GM04504 (cell line): ENCODE data around the gene TSPAN16.

Source experiments
- DNase-seq: peaks from one replicate; pipeline ENCODE4 v3.0.0-alpha.2; 2012; ENCODE audit warnings: low read depth

Gene TSPAN16, protein sequence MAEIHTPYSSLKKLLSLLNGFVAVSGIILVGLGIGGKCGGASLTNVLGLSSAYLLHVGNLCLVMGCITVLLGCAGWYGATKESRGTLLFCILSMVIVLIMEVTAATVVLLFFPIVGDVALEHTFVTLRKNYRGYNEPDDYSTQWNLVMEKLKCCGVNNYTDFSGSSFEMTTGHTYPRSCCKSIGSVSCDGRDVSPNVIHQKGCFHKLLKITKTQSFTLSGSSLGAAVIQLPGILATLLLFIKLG

DNA sequence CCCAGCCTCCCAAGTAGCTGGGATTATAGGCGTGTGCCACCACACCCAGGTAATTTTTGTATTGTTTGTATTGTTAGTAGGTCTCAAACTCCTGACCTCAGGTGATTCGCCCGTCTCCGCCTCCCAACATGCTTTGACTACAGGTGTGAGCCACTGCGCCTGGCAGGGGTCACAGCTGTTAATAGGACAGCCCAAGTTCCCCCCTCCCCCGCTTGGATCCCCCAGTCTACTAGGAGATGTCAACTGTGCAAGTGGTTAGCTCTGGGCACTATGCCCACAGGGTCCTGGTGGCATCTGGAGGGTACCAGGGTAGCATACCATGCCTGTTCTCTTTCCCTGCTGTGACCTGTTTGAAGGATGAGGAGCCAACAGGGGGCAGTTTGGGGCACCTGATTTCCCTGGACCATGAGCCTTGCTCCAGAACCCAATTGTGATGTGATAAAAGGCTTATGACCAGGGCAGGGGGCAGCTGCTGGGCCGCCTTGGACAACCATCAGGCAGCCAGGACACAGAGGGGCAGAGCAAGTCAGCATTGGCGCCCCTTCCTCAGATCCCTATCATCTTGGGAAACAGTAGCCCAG is at the start of gene TSPAN16:
TSPAN16 (plus strand) TSS at position 496 of the 581 bp plus-strand sequence. CDS start 138 bp downstream, outside the sequence.
- DNase-seq: no peak

DNA sequence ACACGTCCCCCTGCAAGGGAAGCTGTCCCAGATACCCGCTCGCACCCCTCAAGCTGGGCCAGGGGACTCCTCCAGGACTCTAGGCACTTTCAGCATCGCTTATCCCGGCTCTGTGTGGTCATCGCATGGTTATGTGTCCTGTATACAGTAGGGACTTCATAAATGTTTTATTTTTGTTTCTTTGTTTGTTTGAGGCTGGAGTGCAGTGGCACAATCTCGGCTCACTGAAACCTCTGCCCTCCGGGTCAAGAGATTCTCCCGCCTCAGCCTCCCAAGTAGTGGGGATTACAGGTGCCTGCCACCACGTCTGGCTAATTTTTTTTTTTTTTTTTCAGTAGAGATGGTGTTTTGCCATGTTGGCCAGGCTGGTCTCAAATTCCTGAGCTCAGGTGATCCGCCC is 49.0 kb upstream of the TSPAN16 start:
- DNase-seq: no peak

DNA sequence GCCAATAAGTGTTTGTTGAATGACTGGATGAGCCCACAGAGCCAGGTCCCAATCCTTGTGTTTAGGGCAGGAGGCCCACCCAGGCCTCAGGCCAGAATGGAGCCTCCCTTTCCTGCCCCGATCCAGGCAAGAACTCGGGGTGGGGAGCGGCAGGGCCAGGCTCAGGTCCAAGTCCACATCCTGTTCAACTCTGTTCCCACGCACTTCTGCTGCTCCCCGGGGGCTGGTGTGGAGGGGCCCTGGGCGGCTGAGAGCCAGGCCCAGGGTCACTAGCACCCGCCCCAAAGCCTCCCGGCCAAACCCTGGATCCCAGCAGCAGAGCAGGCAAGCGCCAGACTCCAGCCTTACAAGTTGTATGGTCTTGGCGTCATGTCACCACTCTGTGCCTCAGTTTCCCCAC is 48.6 kb upstream of the TSPAN16 start:
- no peak for DNase-seq

DNA sequence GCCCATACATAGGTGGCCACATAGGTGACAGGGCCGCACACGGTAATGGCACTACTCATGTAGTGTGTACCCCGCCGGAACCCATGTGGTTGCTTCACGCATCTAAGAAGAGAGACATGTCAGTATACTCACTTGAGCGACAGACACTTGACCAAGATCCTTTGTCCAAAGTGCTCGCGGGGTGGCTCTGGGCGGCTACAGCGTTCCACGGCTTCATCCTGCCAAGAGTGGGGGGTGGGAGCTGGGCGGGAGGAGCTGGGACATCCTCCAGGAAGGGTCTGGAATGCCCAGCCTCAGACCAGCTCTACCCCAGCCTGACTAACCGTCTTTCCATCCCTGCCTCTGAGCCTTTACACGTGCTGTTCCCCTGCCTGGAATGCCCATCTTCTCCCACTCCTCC is 48.0 kb upstream of the TSPAN16 start:
- DNase-seq: no peak

DNA sequence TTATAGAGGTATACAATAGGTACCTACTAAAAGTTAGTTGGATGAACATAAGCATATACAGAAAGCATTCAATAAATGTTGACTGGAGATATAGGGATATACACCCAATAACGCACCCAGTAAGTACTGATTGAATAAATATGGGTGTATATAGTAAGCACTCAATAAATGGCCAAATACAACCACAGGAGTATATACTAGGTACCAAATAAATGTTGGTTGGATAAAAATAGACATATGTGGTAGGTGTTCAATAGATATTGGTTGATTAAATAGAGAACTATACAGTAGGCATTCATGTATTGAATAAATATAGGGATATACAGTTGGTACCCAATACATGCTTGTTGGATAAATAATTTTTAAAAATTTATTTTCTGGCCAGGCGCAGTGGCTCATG is 47.1 kb upstream of the TSPAN16 start:
- DNase-seq: no peak

DNA sequence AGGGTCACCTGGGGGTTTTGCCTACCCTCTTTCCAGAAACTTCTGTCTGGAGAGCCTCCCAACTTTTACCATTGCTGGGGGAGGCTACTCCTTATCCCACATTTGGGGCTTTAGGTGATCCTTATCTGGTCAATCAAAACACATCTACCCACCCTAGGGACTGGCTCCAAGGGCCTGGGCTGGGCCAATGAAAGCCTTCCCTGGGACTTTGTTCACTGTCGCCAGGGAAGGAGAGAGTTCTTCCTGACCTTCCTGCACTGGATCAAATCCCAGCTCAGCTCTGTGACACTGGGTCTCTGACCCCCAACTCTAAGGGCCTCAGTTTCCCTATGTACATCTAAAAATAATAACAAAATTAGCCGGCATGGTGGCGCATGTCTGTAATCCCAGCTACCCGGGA is 44.7 kb upstream of the TSPAN16 start:
- DNase-seq: no peak

DNA sequence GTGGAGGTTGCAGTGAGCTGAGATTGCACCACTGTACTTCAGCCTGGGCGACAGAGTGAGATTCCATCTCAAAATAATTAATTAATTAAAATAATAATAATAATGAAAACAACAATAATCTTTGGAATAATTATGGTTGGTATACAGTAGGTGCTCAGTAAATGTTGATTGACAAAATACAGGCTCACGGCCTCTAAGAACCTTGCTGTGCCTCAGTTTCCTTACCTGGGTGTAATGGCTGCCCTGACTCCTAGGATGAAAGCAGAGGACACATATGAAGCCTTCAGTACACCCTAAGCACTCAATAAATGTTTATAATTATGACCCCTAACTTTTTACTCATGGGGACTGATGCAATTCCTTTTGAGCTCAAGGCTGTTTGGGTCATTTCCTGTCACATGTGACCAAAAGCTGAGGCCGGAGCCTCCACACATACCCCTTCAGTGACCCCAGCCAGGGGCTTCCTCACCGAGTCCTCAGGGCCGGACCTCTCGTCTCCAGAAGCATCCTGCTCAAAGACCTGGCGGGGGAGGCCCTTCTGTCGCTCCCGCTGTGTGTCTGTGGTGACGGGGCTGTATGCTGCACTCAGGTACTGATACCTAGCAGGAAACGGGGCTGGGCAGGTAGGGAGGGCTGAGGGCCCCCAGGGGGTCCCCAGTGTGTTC is 44.2 kb upstream of the TSPAN16 start:
- no peak for DNase-seq

DNA sequence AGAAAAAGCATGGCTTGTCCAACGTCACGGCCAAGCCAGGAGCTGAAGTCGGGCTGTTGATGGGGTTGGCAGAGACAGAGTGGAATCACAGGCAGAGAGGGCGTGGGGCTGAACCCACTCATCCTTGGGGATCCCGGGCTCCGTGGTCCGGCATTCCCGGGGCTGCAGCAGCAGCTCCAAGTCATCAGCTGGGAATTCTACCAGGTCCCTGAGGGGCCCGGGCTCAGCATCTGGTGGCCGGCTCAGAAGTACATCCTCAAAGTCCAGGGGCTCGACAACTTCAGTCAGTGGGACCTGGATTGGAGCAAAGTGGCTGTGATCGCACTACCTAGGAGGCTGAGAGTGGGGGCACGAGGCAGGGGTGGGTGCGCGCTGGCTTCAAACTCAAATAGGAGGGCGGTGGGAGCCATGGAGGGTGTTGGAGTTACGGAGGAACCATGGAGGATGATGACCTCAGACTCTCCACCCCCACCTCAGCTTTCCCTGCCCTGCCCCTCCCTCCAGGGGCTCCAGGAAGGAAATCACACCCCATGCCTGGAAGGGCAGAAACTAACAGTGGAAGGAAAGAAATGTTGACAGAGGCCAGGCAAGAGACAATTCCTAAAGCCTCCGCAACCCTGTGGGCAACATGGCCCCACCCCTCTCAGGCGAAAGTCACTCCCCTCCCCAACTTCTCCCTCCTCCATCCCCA is 43.1 kb upstream of the TSPAN16 start:
- no peak for DNase-seq

DNA sequence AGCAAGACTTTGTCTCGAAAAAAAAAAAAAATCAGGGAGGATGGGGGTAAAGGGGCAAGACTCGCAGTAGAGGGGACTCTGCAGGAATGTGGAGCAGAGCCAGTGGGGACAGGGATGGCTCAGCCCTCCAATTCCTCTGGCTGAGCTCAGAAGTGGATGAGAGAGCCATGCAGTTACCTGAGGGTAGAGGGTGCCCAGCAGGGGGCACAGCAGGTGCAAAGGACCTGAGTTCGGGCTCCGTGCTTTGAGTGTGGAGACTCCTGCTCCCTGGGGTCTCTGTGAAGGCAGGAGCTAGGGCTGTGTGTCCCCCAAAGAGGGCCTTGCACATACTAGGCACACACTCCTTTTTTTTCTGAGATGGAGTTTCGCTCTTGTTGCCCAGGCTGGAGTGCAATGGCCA is 41.3 kb upstream of the TSPAN16 start:
- DNase-seq: no peak

DNA sequence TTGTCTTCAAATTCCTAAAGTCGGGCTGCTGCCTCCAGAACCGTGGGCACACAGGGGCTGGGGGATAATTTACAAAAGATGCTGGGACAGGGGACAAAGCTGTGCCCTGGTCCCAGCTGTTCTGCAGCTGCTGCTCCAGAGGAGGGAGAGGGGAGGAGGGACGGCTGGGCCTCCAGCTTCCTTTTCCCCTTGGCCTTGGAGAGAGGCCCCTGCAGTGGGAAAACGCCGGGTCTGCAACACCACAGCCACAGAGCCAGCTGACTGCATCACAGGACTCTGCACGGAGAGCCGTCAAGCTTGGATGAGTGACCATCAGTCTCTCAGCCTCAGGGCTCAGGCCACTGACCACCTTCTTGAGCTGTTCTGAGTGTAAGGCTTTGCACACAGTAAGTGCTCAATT is 39.8 kb upstream of the TSPAN16 start:
- DNase-seq: no peak

DNA sequence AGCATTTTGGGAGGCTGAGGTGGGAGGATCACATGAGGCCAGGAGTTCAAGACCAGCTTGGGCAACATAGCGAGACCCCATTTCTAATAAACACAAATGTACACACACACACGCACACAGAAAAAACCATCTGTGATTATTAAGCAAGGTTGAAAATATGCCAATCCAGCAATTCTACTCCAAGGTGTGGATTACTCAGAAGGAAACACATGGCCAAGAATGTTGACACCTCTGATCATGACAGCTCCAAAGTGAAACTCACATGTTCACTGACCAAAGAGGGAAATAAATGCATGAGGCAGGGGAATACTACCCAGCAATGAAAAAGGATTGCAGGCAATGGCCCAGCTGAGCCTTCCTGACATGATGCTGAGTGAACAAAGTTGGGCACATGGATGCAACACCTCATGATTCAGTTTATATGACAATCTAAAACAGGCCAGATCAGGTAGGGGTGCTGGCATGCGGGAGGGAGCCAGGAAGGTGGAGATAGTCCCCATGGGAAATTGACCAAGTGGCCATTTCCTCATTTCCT is 38.0 kb upstream of the TSPAN16 start:
- DNase-seq: no peak

DNA sequence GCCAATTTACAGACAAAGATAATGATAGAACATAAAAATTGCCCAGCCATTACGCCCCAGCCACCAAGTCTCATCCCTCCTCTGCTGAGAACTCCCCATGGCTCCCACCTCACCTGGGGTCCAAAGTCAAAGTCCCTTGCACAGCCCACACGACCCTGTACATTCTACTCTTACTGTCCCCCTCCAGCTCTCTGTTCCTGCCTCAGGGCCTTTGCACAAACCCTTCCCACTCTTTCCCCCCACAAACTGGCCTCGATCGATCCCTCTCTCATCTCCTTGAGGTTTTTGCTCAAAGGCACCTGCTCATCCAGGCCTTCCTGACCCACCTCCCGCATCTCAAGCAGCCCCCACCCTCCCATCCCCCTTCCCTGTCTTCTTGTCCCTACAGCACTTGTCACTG is 35.0 kb upstream of the TSPAN16 start:
- no peak for DNase-seq

DNA sequence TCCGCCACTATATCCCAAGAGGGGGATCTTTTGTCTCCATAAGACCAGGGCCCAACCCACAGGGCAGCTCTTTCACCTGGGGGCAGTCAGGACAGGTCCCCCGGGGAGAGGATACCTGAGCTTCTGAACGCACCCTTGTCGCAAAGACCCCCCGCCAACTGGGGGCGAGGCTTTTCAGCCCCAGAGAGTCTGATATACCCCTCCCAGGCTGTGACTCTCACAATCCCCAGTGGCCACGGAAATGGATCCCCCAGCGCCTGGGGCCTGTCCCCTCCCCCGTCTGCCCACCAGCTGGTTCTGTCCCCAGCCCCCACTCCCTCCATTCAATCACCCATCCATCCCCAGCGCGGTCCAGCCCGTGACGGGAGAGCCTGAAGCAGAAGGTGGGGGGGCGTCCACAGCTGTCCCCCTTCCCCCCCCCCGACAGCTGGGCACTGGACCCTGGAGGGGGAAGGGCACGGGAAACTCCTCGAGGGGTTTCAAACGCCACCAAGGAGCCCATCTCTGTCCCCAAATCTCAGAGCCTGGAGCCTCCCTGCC is 34.5 kb upstream of the TSPAN16 start:
- DNase-seq: no peak

DNA sequence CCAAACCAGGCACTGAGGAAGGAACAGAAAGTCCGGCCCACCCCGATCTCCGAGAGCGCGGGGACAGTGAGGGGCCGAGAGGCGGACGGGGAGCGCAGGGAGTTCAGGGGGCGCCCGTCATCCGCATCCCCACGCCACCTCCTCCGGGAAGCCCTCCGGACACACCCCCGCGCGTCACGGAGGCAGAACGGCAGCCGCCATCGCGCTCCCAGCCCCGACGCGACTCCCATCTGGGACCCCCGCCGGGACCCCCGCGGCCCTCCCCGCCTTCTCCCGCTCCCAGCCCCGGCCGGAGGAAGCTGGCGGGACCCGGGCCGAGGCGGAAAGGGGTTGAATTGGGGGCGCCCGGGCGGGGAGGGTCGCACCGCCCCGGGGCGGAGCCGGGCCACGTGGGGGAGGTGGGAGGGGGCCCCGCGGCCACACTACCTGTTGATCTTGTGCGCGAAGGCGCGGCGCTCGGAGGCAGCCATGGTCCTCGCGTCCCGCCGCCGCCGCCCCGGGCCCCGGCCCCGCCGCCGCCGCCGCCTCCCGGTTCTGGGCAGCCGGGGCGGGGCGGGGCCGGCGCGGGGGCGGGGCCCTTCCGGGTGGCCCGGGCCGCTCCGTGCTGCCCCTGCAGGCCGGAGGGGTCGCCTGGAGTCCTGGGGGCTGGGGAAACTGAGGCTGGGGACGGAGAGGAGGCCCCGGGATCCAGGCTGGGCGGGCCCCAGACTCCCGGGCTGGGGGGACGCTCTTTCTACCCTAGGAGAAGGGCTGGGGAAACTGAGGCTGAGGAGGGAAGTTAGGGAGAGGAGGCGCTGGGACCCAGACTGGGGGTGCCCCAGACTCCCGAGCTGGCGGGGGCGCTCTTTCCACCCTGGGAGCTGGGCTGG is 33.8 kb upstream of the TSPAN16 start, which contains the start of gene DOCK6:
DOCK6 (minus strand) TSS at position 554 of the 869 bp plus-strand sequence; CDS start at position 470, 84 bp downstream.
- DNase-seq: no peak

DNA sequence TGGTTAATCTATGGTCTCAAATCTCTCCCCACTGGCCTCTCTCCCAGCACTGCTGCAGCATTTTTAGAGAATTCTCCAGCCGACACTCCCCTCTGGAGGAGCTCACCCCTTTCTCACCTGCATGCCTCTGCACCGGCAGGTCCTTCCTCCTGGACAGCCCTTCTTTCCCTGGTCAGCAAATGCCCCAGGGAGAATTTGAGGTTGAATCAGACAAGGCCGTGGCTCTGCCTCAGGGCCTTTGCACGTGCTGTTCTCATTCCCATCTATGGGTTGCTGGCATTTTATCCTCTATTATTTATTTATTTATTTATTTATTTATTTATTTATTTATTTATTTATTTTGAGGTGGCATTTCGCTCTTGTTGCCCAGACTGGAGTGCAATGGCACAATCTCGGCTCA is 32.2 kb upstream of the TSPAN16 start:
- no peak for DNase-seq

DNA sequence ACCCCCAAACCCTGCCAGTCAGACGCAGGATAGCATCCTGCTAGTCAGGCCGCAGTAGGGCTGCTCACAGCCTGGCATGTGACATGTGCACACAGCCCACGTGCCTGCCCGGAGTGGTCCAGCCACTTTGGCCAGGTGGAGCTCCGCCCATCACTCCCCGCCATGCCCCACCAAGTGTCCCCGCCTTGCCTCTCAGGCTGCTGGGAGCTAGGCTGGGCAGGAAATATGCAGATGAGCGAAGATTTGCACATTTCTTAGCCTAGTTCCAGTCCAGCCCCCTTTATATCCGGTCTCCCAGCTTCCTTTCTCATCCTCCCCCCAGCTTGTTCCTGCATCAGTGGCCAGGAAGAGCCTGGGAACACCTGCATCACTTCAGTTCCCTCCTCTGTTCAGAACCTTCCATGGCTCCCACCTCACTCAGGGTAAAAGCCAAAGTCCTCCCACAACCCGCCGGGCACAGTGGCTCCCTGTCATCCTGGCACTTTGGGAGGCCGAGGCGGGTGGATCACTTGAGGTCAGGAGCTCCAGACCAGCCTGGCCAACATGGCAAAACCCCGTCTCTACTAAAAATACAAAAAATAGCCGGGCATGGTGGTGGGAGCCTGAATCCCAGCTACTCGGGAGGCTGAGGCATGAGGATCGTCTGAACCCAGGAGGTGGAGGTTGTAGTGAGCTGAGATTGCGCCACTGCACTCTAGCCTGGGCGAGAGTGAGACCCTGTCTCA is 31.3 kb upstream of the TSPAN16 start:
- DNase-seq: no peak

DNA sequence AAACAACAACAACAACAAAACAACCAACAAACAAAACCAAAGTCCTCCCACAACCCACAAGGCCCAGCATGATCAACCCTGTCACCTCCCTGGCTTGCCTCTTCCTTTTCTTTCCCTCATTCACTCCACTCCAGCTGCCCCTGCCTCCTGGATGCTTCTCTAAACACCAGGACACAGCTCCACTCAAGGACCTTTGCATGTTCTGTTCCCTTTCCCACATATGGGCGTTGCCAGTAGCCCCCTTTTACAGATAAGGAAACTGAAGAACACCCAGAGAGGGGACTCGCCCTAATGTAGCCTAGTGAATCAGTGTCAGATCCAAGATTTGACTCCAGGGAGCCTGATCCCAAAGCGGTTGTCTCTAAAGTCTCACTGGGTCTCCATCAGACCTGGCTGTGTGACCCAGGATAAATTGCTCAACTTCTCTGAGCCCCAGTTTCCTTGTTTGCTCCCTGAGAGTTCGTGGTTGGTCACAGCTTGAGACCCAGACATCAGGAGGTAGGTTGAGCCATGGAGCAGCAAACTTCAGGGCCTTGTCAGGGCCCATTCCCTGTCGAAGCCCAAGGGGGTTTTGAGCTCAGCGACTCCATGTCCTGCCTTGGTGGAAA is 30.7 kb upstream of the TSPAN16 start:
- DNase-seq: no peak

DNA sequence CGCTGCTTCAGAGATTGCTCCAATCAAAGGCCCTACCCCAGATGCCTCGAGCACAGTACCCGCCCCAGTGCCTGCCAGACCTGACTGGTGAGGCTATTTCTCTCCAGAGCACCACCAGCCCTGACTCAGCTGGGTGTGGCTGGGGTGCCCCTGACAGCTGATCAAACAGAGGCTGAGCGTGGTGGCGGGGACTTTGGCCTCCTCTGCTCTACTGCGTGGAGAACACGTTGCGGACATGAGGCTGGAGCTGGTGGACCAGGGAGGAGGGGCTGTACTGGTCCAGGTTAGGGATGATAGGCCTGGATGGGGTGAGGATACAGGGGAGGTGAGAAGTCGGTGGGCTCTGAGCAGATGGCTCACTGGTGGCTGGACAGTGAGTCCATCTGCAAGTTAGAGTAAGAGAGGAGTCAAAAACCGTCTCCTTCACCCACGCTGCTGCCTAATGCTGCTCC is 30.1 kb upstream of the TSPAN16 start:
- DNase-seq: no peak

DNA sequence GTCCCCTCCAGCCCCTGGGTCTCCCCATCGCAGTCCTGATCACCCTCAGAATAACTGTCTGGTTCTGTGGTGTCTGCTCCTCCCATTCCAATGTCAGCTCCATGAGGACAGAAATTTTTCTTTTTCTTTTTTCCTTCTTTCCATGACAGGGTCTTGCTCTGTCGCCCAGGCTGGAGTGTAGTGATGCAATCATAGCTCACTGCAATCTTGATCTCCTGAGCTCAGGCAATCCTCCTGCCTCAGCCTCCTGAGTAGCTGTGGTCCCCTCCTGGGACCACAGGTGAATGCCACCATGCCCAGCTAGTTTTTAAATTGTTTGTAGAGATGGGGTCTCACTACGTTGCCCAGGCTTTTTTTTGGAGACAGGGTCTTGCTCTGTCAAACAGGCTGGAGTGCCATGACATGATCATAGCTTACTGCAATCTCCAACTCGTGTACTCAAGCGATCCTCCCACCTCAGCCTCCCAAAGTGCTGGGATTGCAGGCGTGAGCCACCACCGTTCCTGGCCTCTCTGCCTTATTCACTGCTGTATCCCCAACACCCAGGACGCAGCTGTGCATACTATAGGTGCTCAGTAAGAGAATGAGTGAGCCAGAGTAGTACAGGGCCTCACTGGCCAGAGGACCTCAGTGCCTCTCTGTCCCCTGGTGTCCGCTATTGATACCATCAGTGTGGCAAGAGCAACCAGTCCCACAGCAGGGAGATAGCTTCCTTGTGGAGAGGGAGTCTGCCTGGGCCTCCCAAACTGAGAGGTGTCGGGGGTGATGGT is 28.5 kb upstream of the TSPAN16 start:
- no peak for DNase-seq
